Measurements from ENCODE around the gene KXD1. TPM values are rescaled to one million over a fixed set of nuclear protein-coding genes. Genes with fewer than 3 reads are reported as not detected.
A peak's percentile ranks its signal among the peaks of the same experiment; 100 is the strongest.
"Not testable (repeated sequence)": the region's sequence is repeated elsewhere in the genome, so short reads cannot be mapped to it uniquely, and the experiment has no call there.

KXD1 gene
- total RNA-seq, 3 donors from 2014 or later: 63.2 to 76.9 (median 68.8) TPM

DNA sequence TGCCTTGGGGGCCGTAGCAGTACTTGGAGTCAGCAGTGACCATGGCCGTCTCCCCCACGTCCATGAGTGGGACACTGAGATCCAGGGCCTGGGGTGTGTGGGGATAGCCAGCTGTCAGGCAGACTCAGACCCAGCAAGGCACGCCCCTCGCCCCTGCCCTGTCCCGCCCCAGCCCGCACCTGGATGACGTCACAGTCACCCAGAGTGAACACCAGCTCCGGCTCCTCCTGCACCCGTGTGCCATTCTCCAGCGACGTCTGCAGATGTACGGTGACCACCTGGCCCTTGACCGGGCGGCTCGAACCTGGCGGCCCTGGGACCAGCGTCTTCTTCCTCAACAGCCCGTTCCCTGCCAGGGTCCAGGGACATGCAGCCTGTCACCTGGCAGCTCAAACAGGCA lies 18.3 kb upstream of the KXD1 start:
- Histone ChIP-seq H3K4me1 (ENCODE audit: low read depth) (peaks cover 11% of the 10 kb centered on the region), H3K36me3 (ENCODE audit: low read depth) (no peaks in the 10 kb centered on the region), H3K9me3 (no peaks in the 10 kb centered on the region), H3K4me3 (no peak overlapping the region)
- ATAC-seq (no peak), DNase-seq (no peak)
- TF ChIP-seq, protein P1, sequence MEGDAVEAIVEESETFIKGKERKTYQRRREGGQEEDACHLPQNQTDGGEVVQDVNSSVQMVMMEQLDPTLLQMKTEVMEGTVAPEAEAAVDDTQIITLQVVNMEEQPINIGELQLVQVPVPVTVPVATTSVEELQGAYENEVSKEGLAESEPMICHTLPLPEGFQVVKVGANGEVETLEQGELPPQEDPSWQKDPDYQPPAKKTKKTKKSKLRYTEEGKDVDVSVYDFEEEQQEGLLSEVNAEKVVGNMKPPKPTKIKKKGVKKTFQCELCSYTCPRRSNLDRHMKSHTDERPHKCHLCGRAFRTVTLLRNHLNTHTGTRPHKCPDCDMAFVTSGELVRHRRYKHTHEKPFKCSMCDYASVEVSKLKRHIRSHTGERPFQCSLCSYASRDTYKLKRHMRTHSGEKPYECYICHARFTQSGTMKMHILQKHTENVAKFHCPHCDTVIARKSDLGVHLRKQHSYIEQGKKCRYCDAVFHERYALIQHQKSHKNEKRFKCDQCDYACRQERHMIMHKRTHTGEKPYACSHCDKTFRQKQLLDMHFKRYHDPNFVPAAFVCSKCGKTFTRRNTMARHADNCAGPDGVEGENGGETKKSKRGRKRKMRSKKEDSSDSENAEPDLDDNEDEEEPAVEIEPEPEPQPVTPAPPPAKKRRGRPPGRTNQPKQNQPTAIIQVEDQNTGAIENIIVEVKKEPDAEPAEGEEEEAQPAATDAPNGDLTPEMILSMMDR (IDR thresholded peaks at IDR 0.05): no peak
- intact Hi-C loops (cut with DNase I, micrococcal nuclease): no loop called here

DNA sequence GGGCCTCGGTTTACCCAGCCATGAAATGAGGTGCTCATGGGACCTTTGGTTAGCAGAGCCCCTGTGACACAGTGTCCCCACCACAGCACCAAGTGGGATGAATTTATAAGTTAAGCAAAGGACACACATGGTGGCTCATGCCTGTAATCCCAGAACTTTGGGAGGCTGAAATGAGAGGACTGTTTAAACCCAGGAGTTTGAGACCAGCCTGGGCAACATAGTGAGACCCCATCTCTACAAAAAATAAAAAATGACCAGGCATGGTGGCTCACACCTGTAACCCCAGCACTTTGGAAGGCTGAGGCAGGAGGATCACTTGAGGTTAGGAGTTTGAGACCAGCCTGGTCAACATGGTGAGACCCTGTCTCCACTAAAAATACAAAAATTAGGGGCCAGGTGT lies 17.5 kb upstream of the KXD1 start:
- H3K4me3 ChIP-seq; DNase-seq; H3K36me3 ChIP-seq (ENCODE audit: low read depth); intact Hi-C loops (cut with DNase I, micrococcal nuclease); ATAC-seq; H3K9me3 ChIP-seq: not testable (repeated sequence)
- peaks cover 11% of the 10 kb centered on the region for H3K4me1 ChIP-seq (ENCODE audit: low read depth)

DNA sequence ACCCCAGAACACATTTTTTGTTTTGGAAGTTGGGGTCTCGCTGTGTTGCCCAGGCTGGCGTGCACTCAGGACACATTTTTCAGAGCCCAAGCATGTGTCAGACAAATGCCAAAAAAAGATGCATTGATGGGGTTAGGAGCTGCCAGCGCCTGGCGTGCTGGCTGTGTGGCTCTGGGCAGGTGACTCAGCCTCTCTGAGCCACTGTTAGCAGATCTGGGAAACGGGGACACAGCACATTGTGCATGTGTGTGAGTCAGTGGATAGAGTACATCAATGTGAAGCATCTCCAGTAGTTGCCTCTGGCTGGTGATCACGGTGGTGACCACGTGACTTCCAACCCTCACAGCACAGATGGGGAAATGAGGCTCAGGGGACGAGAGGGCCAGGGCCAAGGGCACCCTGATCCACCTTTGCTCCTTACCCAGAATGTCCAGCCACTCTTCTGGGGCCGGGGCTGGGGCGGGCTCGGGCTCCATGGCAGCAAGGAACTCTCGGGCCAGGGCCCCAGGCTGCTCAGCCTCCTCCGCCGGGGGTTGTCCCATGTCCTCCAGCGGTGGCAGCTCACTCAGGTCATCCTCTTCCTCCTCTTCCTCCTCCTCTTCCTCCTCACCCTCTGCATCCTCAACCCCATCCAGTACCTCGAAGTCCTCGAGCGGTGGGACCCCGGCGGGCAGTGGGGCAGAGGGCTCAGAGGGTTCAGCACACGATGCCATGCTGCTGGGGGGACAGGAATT lies 16.2 kb upstream of the KXD1 start:
- TF ChIP-seq, protein P1 (IDR thresholded peaks at IDR 0.05): no peak
- H3K4me1 ChIP-seq (ENCODE audit: low read depth): peaks cover 11% of the 10 kb centered on the region
- ATAC-seq (no peak), DNase-seq (no peak)
- H3K9me3 ChIP-seq: no peaks in the 10 kb centered on the region
- no peak overlapping the region for H3K4me3 ChIP-seq
- no peaks in the 10 kb centered on the region for H3K36me3 ChIP-seq (ENCODE audit: low read depth)
- intact Hi-C loops (cut with DNase I, micrococcal nuclease): no loop called here

DNA sequence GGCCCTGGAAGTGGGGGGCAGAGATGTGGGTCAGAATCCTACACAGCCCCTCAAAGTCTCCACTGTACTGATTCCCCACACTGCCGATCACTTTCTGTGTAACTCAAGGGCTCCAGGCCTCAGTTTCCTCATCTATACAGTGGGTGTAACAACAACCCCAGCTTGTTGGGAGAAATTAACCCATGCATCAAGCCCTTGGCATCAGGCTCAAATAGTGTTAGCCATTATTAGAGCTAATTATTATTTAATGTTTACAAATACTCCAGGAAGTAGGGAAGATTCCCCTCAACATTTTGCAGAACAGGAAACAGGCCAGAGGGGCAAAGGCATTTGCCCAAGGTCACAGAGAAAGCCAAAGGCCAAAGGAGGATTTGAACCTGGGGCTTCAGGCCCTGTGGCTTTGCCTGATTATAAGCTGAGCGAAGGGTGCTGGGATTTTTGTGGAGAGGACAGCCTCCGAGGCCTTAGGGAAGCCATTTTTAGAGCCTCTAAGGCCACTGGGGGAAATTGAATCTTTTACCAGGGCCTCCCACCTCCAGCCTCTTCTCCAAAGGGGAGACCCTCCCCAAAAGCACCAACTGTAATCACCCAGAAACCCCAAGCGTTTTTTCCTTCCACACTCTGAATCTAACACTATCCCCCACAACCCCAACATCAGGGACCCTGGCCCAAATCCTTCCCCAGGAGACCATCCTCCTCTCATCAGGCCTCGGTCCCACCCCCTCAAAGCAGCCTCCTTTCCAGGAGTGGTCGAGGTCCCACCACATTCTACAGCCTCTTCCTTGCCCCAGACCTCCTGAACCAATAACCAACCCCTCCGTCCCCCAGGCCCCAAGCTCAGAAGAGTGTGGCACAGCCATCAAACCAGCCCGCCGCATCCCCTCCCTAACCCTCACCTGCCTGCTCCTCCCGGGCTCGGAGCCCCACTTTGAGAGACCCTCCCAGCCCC lies 15.4 kb upstream of the KXD1 start:
- no peak for DNase-seq
- TF ChIP-seq, protein P1 (IDR thresholded peaks at IDR 0.05): no peak
- ATAC-seq: no peak
- H3K9me3 ChIP-seq: no peaks in the 10 kb centered on the region
- no peaks in the 10 kb centered on the region for H3K36me3 ChIP-seq (ENCODE audit: low read depth)
- peaks cover 11% of the 10 kb centered on the region for H3K4me1 ChIP-seq (ENCODE audit: low read depth)
- H3K4me3 ChIP-seq: peak overlapping the region; percentile 63
- intact Hi-C loops (cut with DNase I, micrococcal nuclease): no loop called here

DNA sequence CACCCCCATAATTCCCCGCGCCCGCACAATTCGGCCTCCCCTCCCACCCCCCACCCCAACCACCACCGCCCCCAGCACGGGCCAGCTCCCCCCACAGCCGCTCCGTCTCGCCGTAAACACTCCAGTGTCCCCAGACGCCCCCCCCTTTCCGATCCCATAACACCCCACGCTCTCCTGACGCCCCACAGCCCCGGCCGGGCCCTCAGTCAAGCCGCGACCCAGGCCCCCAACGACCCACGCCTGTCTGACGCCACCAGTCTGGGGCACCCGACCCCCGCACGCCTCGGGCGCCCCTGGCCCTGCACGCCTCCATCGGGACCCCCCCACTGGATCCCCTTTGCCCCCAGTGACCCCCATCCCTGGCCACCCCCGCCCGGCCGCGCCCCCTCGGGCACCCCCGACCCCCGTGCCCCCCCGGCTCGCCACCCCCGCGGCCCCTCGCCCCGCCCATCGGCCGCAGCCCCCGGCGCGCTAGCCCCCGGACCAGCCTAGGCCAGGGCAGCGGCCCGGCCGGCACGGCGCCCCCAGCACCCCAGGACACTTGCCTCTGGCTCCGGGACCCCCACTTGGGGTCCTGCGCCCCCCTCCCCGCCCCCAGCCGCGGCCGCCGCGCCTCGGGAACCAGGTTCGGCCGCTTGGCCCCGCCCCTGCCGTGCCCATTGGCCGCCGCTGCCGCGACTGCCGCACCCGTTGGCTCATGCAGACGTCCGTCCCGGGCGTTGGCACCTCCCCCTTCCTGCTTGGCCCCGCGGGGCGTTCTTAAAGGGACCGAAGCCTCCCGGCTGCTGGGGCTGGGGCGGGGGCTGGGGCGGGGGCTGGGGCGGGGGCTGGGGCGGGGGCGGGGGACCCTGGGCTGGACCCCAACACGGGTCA lies 14.5 kb upstream of the KXD1 start, which contains the start of gene FKBP8:
Gene FKBP8, minus strand, starts transcription at position 633 of the 873 bp plus-strand sequence. CDS start 1,603 bp downstream, outside the sequence.
- DNase-seq (peak; percentile 96 to 97 (median 96)), ATAC-seq (peak; percentile 99)
- Histone ChIP-seq H3K9me3 (no peaks in the 10 kb centered on the region), H3K4me1 (ENCODE audit: low read depth) (peaks cover 11% of the 10 kb centered on the region), H3K36me3 (ENCODE audit: low read depth) (no peaks in the 10 kb centered on the region), H3K4me3 (peak within 1 kb of the TSS; percentile 63)
- TF ChIP-seq, protein P1 (IDR thresholded peaks at IDR 0.05): no peak
- intact Hi-C loops (cut with DNase I, micrococcal nuclease): no loop called here
